ENCODE measurements around the gene LONP2. TPM values are rescaled to one million over a fixed set of nuclear protein-coding genes. Genes with fewer than 3 reads are reported as not detected.
A peak's percentile ranks its signal among the peaks of the same experiment; 100 is the strongest.
"Not testable (repeated sequence)": the region's sequence is repeated elsewhere in the genome, so short reads cannot be mapped to it uniquely, and the experiment has no call there.

The LONP2 gene
- total RNA-seq, 1 donor from 2014 or later: 22.2 TPM

GRCh38 chr16:48365601-48366164, 121.6 kb downstream of the LONP2 start:
- peak in 1 of 2 donors; percentile 86 for DNase-seq (ENCODE audit: low read depth in 2 of 2)

- peak in 1 of 2 donors; percentile 80 for DNase-seq (ENCODE audit: low read depth in 2 of 2)
Measured at GRCh38 chr16:48366165-48367093, 122.3 kb downstream of the LONP2 start.

- DNase-seq (ENCODE audit: low read depth in 2 of 2): no peak
Measured at GRCh38 chr16:48367441-48368049, 123.4 kb downstream of the LONP2 start.

- DNase-seq (ENCODE audit: low read depth in 2 of 2): no peak
Measured at GRCh38 chr16:48369765-48370164, 125.7 kb downstream of the LONP2 start.

GRCh38 chr16:48370229-48370628, 126.1 kb downstream of the LONP2 start:
- no peak for DNase-seq (ENCODE audit: low read depth in 2 of 2)

GRCh38 chr16:48370668-48371392, 126.7 kb downstream of the LONP2 start:
- DNase-seq (ENCODE audit: low read depth in 2 of 2): not testable (repeated sequence)

GRCh38 chr16:48371393-48371780, 127.3 kb downstream of the LONP2 start:
- DNase-seq (ENCODE audit: low read depth in 2 of 2): no peak

- no peak for DNase-seq (ENCODE audit: low read depth in 2 of 2)
Measured at GRCh38 chr16:48372744-48373143, 128.6 kb downstream of the LONP2 start.

- no peak for DNase-seq (ENCODE audit: low read depth in 2 of 2)
Measured at GRCh38 chr16:48373258-48374029, 129.3 kb downstream of the LONP2 start.

- no peak for DNase-seq (ENCODE audit: low read depth in 2 of 2)
Measured at GRCh38 chr16:48374255-48374654, 130.2 kb downstream of the LONP2 start.

GRCh38 chr16:48377301-48377700, 133.2 kb downstream of the LONP2 start:
- not testable (repeated sequence) for DNase-seq (ENCODE audit: low read depth in 2 of 2)

GRCh38 chr16:48378276-48378675, 134.2 kb downstream of the LONP2 start:
- no peak for DNase-seq (ENCODE audit: low read depth in 2 of 2)

- DNase-seq (ENCODE audit: low read depth in 2 of 2): no peak
Measured at GRCh38 chr16:48378836-48379235, 134.7 kb downstream of the LONP2 start.

- DNase-seq (ENCODE audit: low read depth in 2 of 2): peak in 1 of 2 donors; percentile 12
Measured at GRCh38 chr16:48381201-48381600, 137.1 kb downstream of the LONP2 start.

- no peak for DNase-seq (ENCODE audit: low read depth in 2 of 2)
Measured at GRCh38 chr16:48382131-48382530, 138.0 kb downstream of the LONP2 start.

- no peak for DNase-seq (ENCODE audit: low read depth in 2 of 2)
Measured at GRCh38 chr16:48383009-48383876, 139.1 kb downstream of the LONP2 start.

GRCh38 chr16:48383877-48384519, 139.9 kb downstream of the LONP2 start:
- DNase-seq (ENCODE audit: low read depth in 2 of 2): peak; percentile 16 to 51

GRCh38 chr16:48384520-48385252, 140.6 kb downstream of the LONP2 start:
- DNase-seq (ENCODE audit: low read depth in 2 of 2): peak; percentile 16 to 63
